HG02571 (cell line): ENCODE data around the gene EMC6.
A peak's percentile ranks its signal among the peaks of the same experiment; 100 is the strongest.
"Not testable (repeated sequence)": the region's sequence is repeated elsewhere in the genome, so short reads cannot be mapped to it uniquely, and the experiment has no call there.

Experiments used
- ATAC-seq: cut with Tn5 transposase; IDR thresholded peaks from one replicate; pipeline ENCODE4 v1.9.1; 2021; ENCODE audit warnings: mild to moderate bottlenecking, moderate library complexity; ENCODE audit not compliant: unreplicated experiment

Gene EMC6

GRCh38 chr17:3704931-3705717 is 36.5 kb downstream of the EMC6 start:
- ATAC-seq, result no peak

GRCh38 chr17:3705718-3705984 is 37.0 kb downstream of the EMC6 start:
- ATAC-seq, result not testable (repeated sequence)

GRCh38 chr17:3708366-3708765 is 39.8 kb downstream of the EMC6 start:
- no peak for ATAC-seq

GRCh38 chr17:3710951-3711383 is 42.4 kb downstream of the EMC6 start:
- peak; percentile 86 for ATAC-seq

- no peak for ATAC-seq
Observed at GRCh38 chr17:3712811-3713463, 44.3 kb downstream of the EMC6 start.

GRCh38 chr17:3715296-3715695 is 46.7 kb downstream of the EMC6 start:
- ATAC-seq, result no peak

GRCh38 chr17:3718201-3718600 is 49.6 kb downstream of the EMC6 start:
- no peak for ATAC-seq

- ATAC-seq, result no peak
Observed at GRCh38 chr17:3719265-3719664, 50.7 kb downstream of the EMC6 start.
